ENCODE data around the gene MRAS. TPM values are rescaled to one million over a fixed set of nuclear protein-coding genes. Genes with fewer than 3 reads are reported as not detected.

Gene MRAS
- total and polyA plus RNA-seq, 2 of the 8 experiments (the other 6 are each of a cell fraction or from before 2014, with no cell fraction given), result 10.6 to 16.2 TPM

DNA sequence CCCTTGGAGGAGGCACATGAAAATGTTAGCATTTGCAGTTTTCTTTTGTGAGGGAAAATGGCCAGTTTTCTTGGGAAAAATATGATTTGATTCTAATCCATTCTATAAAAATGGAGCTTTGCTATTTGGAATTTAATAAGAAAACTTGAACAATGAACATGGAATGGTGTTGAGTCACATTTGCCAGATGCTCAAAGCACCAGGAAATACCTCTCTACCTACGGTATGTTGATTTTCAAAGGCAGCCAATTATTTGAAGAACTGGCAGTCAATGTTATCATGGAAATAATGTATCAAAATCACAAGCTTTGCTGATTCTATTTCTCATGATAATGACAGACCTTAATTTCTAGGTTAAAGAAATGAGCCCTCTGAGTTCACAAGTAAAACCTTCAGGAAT, 33.6 kb upstream of the MRAS start:
- H3K36me3 ChIP-seq (ENCODE audit: control insufficient read depth in 2 of 4, insufficient read depth in 4 of 4, low read length in 3 of 4), result no peaks in the 10 kb centered on the region
- no peak overlapping the region for H2BK20ac ChIP-seq (ENCODE audit: low read length)
- H4K5ac ChIP-seq (ENCODE audit: insufficient read length, low read depth, low read length), result no peak overlapping the region
- no peaks in the 10 kb centered on the region for H3K23me2 ChIP-seq (ENCODE audit: low read depth, low read length)
- H2BK120ac ChIP-seq (replicated peaks; ENCODE audit: low read depth, low read length), result no peak overlapping the region
- no peak overlapping the region for H4K91ac ChIP-seq (replicated peaks; ENCODE audit: insufficient read length, low read length)
- H2BK15ac ChIP-seq (ENCODE audit: low read length), result no peak overlapping the region
- H2BK12ac ChIP-seq (ENCODE audit: low read depth, low read length), result no peak overlapping the region
- WGBS, 2 experiments (ENCODE audit: extremely low coverage in 1 of 2, insufficient coverage in 1 of 2, insufficient read length in 1 of 2, insufficient replicate concordance in 2 of 2, low coverage in 1 of 2, low lambda C conversion rate in 2 of 2, missing lambda C conversion rate in 1 of 2), result 92% methylated on average over 1 of the region's 1 CpG; no CpG with 5 or more reads in 1 of the 2 experiments
- no peaks in the 10 kb centered on the region for H3K79me1 ChIP-seq (ENCODE audit: low read depth, low read length)
- H3K4me3 ChIP-seq (ENCODE audit: extremely low read depth in 1 of 4, insufficient read depth in 2 of 4, low read depth in 3 of 4, low read length in 4 of 4), result no peak overlapping the region
- no peaks in the 10 kb centered on the region for H3K79me2 ChIP-seq (ENCODE audit: control insufficient read depth in 1 of 2, insufficient read depth in 2 of 2, low read length in 2 of 2)
- H2AFZ ChIP-seq (ENCODE audit: low read length), result no peak overlapping the region
- H3K4ac ChIP-seq (replicated peaks; ENCODE audit: insufficient read length, low read depth, low read length), result no peak overlapping the region
- ChIA-PET CTCF (ENCODE audit: partially characterized antibody) (interaction anchor here (1.7 to 3.4 kb wide), 2 partner anchors 13 to 18 kb away, joined by 4 to 20 read pairs; no protein-coding TSS in a partner anchor), POLR2A (ENCODE audit: partially characterized antibody) (interaction anchor here (1.0 kb wide), 1 partner anchor 127 kb away, joined by 3 read pairs; no protein-coding TSS in a partner anchor)
- H3K18ac ChIP-seq (ENCODE audit: extremely low read depth, low read length), result no peak overlapping the region
- H3K4me1 ChIP-seq (replicated peaks in 1 of 4; ENCODE audit: control insufficient read depth in 3 of 4, insufficient read depth in 4 of 4, low read length in 3 of 4), result no peaks in the 10 kb centered on the region
- no peak for FAIRE-seq
- no peak overlapping the region for H3K9ac ChIP-seq (replicated peaks in 1 of 4; ENCODE audit: extremely low read depth in 1 of 4, low read depth in 3 of 4, low read length in 3 of 4)
- H3K56ac ChIP-seq (replicated peaks; ENCODE audit: insufficient read length, low read depth, low read length), result no peak overlapping the region
- H3K23ac ChIP-seq (ENCODE audit: insufficient read length), result no peak overlapping the region
- H3K9me3 ChIP-seq (ENCODE audit: insufficient read depth in 2 of 2, low read depth in 1 of 2, low read length in 1 of 2), result no peaks in the 10 kb centered on the region
- TF ChIP-seq JUND (IDR thresholded peaks at IDR 0.05; ENCODE audit: low read length) (no peak), HDAC6 (IDR thresholded peaks at IDR 0.05; ENCODE audit: low read depth, low read length) (no peak), SP2 (IDR thresholded peaks at IDR 0.05; ENCODE audit: low read length) (no peak), TAF1 (IDR thresholded peaks at IDR 0.05; ENCODE audit: low read depth, low read length) (no peak), CBX8 (IDR thresholded peaks at IDR 0.05; ENCODE audit: borderline replicate concordance, low read depth, low read length) (no peak), BACH1 (IDR thresholded peaks at IDR 0.05; ENCODE audit: low read length) (no peak), BCL11A (IDR thresholded peaks at IDR 0.05; ENCODE audit: low read depth in 2 of 2, low read length in 2 of 2) (no peak), KDM4A (IDR thresholded peaks at IDR 0.05; ENCODE audit: low read depth, low read length, severe bottlenecking) (no peak)
- TF ChIP-seq, protein P1, sequence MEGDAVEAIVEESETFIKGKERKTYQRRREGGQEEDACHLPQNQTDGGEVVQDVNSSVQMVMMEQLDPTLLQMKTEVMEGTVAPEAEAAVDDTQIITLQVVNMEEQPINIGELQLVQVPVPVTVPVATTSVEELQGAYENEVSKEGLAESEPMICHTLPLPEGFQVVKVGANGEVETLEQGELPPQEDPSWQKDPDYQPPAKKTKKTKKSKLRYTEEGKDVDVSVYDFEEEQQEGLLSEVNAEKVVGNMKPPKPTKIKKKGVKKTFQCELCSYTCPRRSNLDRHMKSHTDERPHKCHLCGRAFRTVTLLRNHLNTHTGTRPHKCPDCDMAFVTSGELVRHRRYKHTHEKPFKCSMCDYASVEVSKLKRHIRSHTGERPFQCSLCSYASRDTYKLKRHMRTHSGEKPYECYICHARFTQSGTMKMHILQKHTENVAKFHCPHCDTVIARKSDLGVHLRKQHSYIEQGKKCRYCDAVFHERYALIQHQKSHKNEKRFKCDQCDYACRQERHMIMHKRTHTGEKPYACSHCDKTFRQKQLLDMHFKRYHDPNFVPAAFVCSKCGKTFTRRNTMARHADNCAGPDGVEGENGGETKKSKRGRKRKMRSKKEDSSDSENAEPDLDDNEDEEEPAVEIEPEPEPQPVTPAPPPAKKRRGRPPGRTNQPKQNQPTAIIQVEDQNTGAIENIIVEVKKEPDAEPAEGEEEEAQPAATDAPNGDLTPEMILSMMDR (IDR thresholded peaks at IDR 0.05; ENCODE audit: control extremely low read depth in 1 of 3, insufficient read depth in 1 of 3, low read depth in 1 of 3, low read length in 3 of 3), result no peak
- TF ChIP-seq, protein P2, sequence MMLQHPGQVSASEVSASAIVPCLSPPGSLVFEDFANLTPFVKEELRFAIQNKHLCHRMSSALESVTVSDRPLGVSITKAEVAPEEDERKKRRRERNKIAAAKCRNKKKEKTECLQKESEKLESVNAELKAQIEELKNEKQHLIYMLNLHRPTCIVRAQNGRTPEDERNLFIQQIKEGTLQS (IDR thresholded peaks at IDR 0.05; ENCODE audit: insufficient read depth, low read depth, low read length), result no peak
- H4K8ac ChIP-seq (ENCODE audit: extremely low read depth, insufficient read depth, low read length), result no peak overlapping the region
- H2BK5ac ChIP-seq (ENCODE audit: low read depth, low read length), result no peak overlapping the region
- no peak overlapping the region for H3K4me2 ChIP-seq (ENCODE audit: insufficient read depth in 1 of 2, low read depth in 2 of 2, low read length in 2 of 2)
- no peaks in the 10 kb centered on the region for H4K20me1 ChIP-seq (replicated peaks in 1 of 2; ENCODE audit: control insufficient read depth in 1 of 2, insufficient read depth in 2 of 2, low read length in 2 of 2)
- no peaks in the 10 kb centered on the region for H3K27me3 ChIP-seq (replicated peaks in 1 of 4; ENCODE audit: control insufficient read depth in 3 of 4, extremely low read depth in 1 of 4, insufficient read depth in 3 of 4, low read length in 3 of 4)
- no peak overlapping the region for H3K14ac ChIP-seq (ENCODE audit: insufficient read length)
- H2AK5ac ChIP-seq (ENCODE audit: low read depth, low read length), result no peak overlapping the region
- DNase-seq (ENCODE audit: low read depth in 1 of 2, low spot score in 2 of 2), result no peak
- H3K27ac ChIP-seq (ENCODE audit: low read depth, low read length), result no peak overlapping the region
